ENCODE results near the gene MRPL11. TPM values are rescaled to one million over a fixed set of nuclear protein-coding genes. Genes with fewer than 3 reads are reported as not detected.

MRPL11 gene
- total and polyA plus RNA-seq, 4 donors, result 32.7 to 56.8 (median 41.2) TPM

GRCh38 chr11:66454828-66455227, 16.2 kb upstream of the MRPL11 start:
- 37 to 56% methylated on average over 3 of the region's 3 CpGs for WGBS, 2 donors
- Histone ChIP-seq H3K9ac (ENCODE audit: insufficient read depth in 1 of 2, low read length in 2 of 2) (no peak overlapping the region), H3K27me3 (ENCODE audit: control insufficient read depth in 3 of 3, insufficient read depth in 3 of 3, low read length in 2 of 3) (peaks cover 0 to 5% (median 0%) of the 10 kb centered on the region in 3 donors), H3K4me1 (ENCODE audit: control insufficient read depth in 5 of 5, insufficient read depth in 5 of 5, low read length in 5 of 5) (no peaks in the 10 kb centered on the region), H3K27ac (ENCODE audit: low read depth in 1 of 2, low read length in 1 of 2) (no peak overlapping the region), H3K9me3 (ENCODE audit: control insufficient read depth in 4 of 4, insufficient read depth in 3 of 4, low read length in 3 of 4) (peaks cover 0 to 3% (median 0%) of the 10 kb centered on the region in 4 donors), H3K4me3 (no peak overlapping the region), H3K36me3 (ENCODE audit: control insufficient read depth in 4 of 4, insufficient read depth in 4 of 4, low read length in 4 of 4) (no peaks in the 10 kb centered on the region)
- DNase-seq, result no peak
- no peak for TF ChIP-seq CTCF (IDR thresholded peaks at IDR 0.05; ENCODE audit: control extremely low read depth, extremely low read depth)
- ATAC-seq (ENCODE audit: insufficient read depth, low FRiP score), result no peak

- Histone ChIP-seq H3K36me3 (ENCODE audit: control insufficient read depth in 4 of 4, insufficient read depth in 4 of 4, low read length in 4 of 4) (no peaks in the 10 kb centered on the region), H3K9me3 (ENCODE audit: control insufficient read depth in 4 of 4, insufficient read depth in 3 of 4, low read length in 3 of 4) (peaks cover 0 to 3% (median 0%) of the 10 kb centered on the region in 4 donors), H3K27me3 (ENCODE audit: control insufficient read depth in 3 of 3, insufficient read depth in 3 of 3, low read length in 2 of 3) (peaks cover 0 to 5% (median 0%) of the 10 kb centered on the region in 3 donors), H3K27ac (ENCODE audit: low read depth in 1 of 2, low read length in 1 of 2) (no peak overlapping the region), H3K9ac (ENCODE audit: insufficient read depth in 1 of 2, low read length in 2 of 2) (no peak overlapping the region), H3K4me1 (ENCODE audit: control insufficient read depth in 5 of 5, insufficient read depth in 5 of 5, low read length in 5 of 5) (no peaks in the 10 kb centered on the region), H3K4me3 (no peak overlapping the region)
- ATAC-seq (ENCODE audit: insufficient read depth, low FRiP score) (no peak), DNase-seq (no peak)
- WGBS, 2 donors, result 21 to 36% methylated on average over 6 of the region's 6 CpGs
- TF ChIP-seq CTCF (IDR thresholded peaks at IDR 0.05; ENCODE audit: control extremely low read depth, extremely low read depth), result no peak
Observed at GRCh38 chr11:66454247-66454646, 15.6 kb upstream of the MRPL11 start.

- Histone ChIP-seq H3K27me3 (ENCODE audit: control insufficient read depth in 3 of 3, insufficient read depth in 3 of 3, low read length in 2 of 3) (peaks cover 0 to 5% (median 0%) of the 10 kb centered on the region in 3 donors), H3K27ac (ENCODE audit: low read depth in 1 of 2, low read length in 1 of 2) (no peak overlapping the region), H3K4me3 (no peak overlapping the region), H3K9ac (ENCODE audit: insufficient read depth in 1 of 2, low read length in 2 of 2) (no peak overlapping the region), H3K4me1 (ENCODE audit: control insufficient read depth in 5 of 5, insufficient read depth in 5 of 5, low read length in 5 of 5) (no peaks in the 10 kb centered on the region), H3K9me3 (ENCODE audit: control insufficient read depth in 4 of 4, insufficient read depth in 3 of 4, low read length in 3 of 4) (peaks cover 0 to 3% (median 0%) of the 10 kb centered on the region in 4 donors), H3K36me3 (ENCODE audit: control insufficient read depth in 4 of 4, insufficient read depth in 4 of 4, low read length in 4 of 4) (no peaks in the 10 kb centered on the region)
- no peak for DNase-seq
- 80 to 90% methylated on average over 4 of the region's 4 CpGs for WGBS, 2 donors
- no peak for ATAC-seq (ENCODE audit: insufficient read depth, low FRiP score)
- TF ChIP-seq CTCF (IDR thresholded peaks at IDR 0.05; ENCODE audit: control extremely low read depth, extremely low read depth), result no peak
Observed at GRCh38 chr11:66451663-66452062, 13.0 kb upstream of the MRPL11 start.

- Histone ChIP-seq H3K27me3 (ENCODE audit: control insufficient read depth in 3 of 3, insufficient read depth in 3 of 3, low read length in 2 of 3) (peaks cover 0 to 5% (median 0%) of the 10 kb centered on the region in 3 donors), H3K4me3 (no peak overlapping the region), H3K4me1 (ENCODE audit: control insufficient read depth in 5 of 5, insufficient read depth in 5 of 5, low read length in 5 of 5) (no peaks in the 10 kb centered on the region), H3K27ac (ENCODE audit: low read depth in 1 of 2, low read length in 1 of 2) (no peak overlapping the region), H3K36me3 (ENCODE audit: control insufficient read depth in 4 of 4, insufficient read depth in 4 of 4, low read length in 4 of 4) (no peaks in the 10 kb centered on the region), H3K9ac (ENCODE audit: insufficient read depth in 1 of 2, low read length in 2 of 2) (no peak overlapping the region), H3K9me3 (ENCODE audit: control insufficient read depth in 4 of 4, insufficient read depth in 3 of 4, low read length in 3 of 4) (peaks cover 0 to 3% (median 0%) of the 10 kb centered on the region in 4 donors)
- 51 to 59% methylated on average over 4 of the region's 4 CpGs for WGBS, 2 donors
- no peak for DNase-seq
- no peak for ATAC-seq (ENCODE audit: insufficient read depth, low FRiP score)
- no peak for TF ChIP-seq CTCF (IDR thresholded peaks at IDR 0.05; ENCODE audit: control extremely low read depth, extremely low read depth)
Observed at GRCh38 chr11:66450560-66450959, 11.9 kb upstream of the MRPL11 start.
